H4 (cell line): ENCODE data around the gene MICALL2. TPM values are rescaled to one million over a fixed set of nuclear protein-coding genes. Genes with fewer than 3 reads are reported as not detected.
"Not testable (repeated sequence)": the region's sequence is repeated elsewhere in the genome, so short reads cannot be mapped to it uniquely, and the experiment has no call there.

Source experiments
- DNase-seq: peaks from one replicate; pipeline ENCODE4 v3.0.0-alpha.2; 2015; ENCODE audit warnings: low spot score
- total RNA-seq: library from RNA; depleted of rRNA; stranded (reverse); fragments of >200 nt; shearing (Covaris generic); gene quantifications from 2 replicates; pipeline ENCODE4 v1.2.3, GENCODE V29; 2014

Gene MICALL2
- total RNA-seq, 1 experiment from 2014 or later = 13.4 TPM

DNA sequence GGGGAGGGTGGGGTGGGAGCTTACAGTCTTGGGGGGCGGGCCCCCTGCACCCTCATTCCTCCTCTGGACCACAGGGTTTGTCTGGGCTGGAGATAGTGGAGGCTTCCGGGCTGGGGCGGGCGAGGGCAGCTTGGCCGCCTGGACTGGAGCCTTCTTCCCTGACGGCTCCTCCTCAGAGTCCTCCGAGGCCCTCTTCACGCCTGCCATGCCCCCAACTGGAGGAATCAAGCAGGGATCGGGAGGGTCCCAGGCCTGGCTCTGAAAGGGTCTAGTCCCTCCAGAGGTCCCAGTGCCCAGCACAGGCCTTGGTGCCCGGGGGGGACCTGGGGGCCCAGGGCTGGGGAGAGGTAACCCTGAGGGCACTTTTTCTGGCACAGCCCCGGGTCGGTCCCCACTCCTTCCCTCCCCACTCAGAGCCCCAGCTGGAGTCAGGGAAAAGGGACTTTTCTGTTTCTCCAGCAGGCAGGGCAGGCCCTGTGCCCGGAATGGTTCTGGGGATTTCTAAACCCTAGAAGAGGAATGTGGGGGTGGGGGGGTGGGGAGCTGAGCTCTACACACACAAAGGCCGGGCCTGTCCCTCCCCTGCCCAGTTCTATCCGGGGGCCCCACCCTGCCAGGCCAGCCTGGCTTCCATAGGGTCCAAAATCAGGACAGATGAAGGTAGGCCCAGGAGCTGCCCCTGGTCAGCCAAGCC, 11.6 kb downstream of the MICALL2 start:
- DNase-seq = no peak

- DNase-seq = no peak
Observed at GRCh38 chr7:1447112-1447511, 12.2 kb downstream of the MICALL2 start.

DNA sequence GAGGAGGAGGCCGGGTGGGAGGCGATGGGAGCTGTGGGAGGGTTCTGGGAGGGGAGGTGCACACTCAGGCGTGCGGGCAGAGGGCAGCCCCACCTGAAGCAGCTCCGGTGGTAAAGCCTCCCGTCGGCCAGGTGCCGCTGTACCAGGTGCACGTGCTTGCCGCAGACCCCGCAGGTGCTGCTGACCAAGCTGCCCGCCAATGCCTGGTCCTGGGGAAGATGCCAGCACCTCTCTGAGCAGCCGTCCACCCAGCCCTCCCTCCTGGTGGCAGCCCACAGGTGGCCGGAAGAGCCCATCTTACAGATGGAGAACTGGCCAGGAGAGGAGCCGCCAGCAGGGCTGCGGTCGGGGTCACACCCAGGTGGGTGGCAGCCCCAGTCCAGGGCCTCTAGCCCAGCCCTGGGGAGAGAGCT, 12.6 kb downstream of the MICALL2 start:
- DNase-seq = no peak

DNA sequence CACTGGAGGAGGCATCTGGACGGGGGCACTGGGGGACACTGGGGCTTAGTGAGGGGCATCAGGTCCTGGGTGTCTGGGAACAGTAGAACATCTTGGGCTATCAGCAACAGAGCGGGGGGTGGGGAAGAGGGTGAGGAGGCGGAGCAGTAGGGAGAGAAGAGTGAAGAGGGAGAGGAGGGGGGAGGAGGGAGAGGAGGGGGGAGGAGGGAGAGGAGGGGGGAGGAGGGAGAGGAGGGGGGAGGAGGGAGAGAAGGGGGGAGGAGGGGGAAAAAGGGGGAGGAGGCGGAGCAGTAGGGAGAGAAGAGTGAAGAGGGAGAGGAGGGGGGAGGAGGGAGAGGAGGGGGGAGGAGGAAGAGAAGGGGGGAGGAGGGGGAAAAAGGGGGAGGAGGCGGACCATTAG, 13.2 kb downstream of the MICALL2 start:
- not testable (repeated sequence) for DNase-seq

GRCh38 chr7:1445341-1445740, 13.9 kb downstream of the MICALL2 start:
- DNase-seq = no peak

- no peak for DNase-seq
Observed at GRCh38 chr7:1444925-1445322, 14.3 kb downstream of the MICALL2 start.

DNA sequence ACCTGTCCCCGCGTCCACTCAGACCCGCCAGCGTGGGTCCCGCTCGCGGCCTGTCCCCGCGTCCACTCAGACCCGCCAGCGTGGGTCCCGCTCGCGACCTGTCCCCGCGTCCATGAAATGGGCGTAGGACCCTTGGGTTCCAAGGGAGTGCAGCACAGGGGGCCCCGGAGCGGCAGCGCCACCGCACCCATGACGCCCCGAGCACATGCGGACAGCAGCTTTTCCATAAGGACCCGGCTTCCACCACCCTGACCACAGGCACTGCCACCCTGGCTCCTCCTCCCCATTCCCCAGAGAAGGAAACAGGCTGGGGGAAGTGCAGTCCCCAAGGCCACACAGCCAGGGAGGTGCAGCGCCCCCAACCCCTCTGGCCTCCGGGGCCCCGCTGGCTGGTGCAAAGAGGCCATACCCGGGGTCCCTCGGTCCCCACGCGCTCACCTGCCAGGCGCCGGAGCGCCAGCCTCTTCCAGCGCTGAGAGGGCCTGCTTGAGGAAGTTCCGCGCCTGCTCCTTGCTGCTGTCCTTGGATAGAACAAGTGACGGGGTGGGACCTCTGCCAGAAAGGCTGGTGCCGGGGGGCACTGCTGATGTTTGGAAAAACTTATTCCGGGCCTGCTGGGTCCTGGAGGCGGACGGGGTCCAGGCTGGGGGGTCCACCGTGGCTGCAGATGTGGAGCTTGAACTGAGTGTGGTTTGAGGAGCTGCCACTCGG, 14.9 kb downstream of the MICALL2 start:
- DNase-seq = no peak

DNA sequence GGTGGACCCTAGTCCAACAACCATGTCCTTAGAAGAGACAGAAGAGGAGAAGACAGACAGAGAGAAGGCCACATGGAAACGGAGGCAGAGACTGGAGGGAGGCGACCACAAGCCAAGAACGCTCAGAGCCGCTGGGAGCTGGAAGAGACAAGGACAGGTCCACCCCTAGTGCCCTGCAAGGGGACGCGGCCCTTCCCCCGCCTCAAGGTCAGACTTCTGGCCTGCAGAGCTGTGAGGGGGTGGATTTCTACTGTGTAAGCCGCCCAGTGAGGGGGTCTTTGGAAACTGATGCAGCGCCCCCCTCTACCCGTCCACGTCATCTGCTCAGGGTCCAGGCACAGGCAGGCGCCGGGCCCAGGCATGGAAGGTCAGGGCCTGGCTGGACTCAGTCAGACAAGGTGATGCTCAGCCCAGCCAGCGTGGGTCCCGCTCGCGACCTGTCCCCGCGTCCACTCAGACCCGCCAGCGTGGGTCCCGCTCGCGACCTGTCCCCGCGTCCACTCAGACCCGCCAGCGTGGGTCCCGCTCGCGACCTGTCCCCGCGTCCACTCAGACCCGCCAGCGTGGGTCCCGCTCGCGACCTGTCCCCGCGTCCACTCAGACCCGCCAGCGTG, 15.6 kb downstream of the MICALL2 start:
- not testable (repeated sequence) for DNase-seq

GRCh38 chr7:1442355-1443124, 16.7 kb downstream of the MICALL2 start:
- DNase-seq = no peak

GRCh38 chr7:1441615-1442354, 17.5 kb downstream of the MICALL2 start:
- no peak for DNase-seq

- no peak for DNase-seq
Observed at GRCh38 chr7:1440620-1441019, 18.6 kb downstream of the MICALL2 start.

DNA sequence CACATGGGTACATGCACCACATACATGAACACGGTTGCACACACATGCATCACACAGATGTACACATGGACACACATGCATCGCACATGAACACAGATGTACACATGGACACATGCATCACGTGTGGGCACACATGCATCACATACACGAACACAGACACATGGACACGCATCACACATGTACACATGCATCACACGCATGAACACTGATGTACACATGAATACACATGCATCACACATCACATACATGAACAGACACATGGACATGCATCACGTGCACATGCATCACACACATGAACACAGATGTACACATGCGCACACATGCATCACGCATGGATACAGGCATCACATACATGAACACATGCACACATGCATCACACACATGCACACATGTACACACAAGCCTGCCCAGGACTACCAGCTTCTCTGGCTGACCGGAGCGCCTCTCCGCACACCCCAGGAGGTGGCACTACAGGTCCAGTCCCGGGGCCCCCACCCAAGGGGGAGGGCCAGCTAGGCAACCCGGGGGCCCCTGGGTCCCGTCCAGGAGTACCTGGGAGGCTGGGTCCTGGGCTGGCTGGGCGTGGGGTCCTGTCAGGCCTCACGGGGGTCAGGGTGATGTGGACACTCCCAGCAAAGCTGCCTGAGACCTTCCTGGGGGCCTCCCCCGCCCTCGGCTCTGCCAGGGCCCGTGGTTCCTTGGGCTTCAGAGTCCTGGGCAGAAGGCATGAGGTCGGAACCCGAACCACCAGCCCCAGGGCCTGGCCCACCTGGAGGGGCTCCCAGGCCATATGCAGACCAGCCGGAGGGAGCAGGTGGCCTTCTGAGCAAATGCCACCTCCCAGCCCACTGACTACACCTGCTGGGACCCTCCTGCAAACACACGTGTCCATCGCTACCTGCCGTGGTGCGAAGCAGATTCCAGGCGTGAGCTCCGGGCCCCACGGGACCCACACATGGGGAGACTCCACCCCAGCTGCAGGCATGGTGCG, 19.6 kb downstream of the MICALL2 start:
- DNase-seq = no peak

DNA sequence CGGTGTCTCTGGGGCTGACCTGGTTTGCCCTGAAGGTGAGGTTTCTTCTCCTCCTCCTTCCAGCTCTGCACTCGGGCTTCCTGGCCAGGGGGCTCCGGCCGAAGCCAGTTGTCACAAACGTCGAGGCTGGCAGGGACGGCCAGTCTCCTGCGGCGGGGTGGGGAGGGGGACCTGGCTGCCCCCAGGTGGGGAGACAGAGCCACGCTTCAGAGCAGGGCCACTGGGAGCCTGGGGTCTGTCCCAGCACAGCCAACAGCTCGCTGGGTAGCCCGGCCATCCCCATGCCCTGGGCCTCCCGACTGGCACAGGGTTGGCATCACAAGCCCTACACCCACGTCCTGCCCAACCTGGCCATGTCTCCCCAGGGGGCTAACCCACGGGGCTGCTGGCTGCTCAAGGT, 20.4 kb downstream of the MICALL2 start:
- DNase-seq = no peak

DNA sequence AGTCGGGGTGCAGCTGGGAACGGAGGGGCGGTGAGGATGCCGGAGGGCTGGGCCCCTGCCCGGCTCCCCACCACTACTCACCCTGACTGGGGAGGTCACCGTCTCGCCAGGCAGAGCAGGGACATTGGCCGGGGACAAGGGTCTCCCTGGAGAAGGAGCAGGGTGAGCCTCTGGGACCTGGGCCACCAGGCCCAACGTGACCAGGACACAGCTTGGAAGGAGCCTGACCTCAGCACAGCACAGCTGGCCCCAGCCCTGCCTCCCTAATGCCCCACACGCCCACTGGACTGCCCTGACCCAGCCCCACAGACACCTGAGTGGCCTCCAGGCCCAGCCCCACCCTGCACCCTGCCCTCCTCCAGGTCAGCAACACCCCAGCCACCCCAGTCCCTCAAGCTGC, 21.1 kb downstream of the MICALL2 start:
- no peak for DNase-seq

- DNase-seq = no peak
Observed at GRCh38 chr7:1437155-1437880, 22.0 kb downstream of the MICALL2 start.

DNA sequence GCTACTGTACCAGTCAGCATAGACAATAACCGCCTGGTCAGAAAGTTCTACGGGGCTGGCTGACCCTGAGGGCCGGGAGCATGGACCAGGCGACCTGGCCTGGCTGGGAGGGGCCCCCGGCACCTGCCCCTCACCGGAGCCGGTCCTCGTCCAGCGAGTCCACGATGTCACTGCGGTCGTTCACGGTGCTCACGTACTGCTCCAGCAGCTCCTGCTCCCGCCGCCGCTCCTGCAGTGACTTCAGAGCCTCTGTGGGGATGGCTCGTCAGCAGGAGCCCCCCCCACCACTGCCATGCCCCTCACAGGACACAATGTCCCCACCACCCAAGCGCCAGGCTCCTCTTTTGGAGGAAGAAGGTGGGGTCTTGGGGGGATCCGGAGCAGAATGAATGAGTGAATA, 22.7 kb downstream of the MICALL2 start:
- no peak for DNase-seq

- no peak for DNase-seq
Observed at GRCh38 chr7:1434891-1435670, 24.2 kb downstream of the MICALL2 start.

DNA sequence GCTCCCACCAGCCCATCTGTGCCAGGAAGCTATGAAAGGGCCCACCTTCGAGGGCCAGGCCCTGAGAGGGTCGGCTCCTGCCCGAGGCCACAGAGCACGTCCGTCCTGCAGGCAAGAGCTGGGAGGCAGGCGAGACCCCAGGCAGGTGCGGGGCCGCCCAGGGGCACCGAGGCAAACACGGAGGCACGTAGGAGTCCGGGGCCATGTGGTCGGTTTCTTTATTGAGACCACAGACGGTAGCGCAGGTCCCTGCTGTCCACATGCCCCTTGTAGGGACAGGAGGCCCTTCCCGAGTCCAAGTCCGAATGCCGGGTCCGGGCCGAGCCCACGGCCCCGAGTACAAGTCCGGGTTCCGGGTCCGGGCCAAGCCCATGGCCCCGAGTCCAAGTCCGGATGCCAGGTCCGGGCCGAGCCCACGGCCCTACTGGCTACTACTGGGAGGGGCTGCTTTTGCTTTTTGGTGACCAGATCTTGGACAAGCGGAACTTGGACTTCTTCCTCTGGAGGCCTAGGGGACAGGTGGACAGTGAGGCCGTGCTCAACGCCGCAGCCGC, 25.0 kb downstream of the MICALL2 start:
- no peak for DNase-seq
